Sigmoid colon (tissue), 7 donors: ENCODE results near the gene GUCY2C. TPM values are rescaled to one million over a fixed set of nuclear protein-coding genes. Genes with fewer than 3 reads are reported as not detected.
A peak's percentile ranks its signal among the peaks of the same experiment; 100 is the strongest.
"Not testable (repeated sequence)": the region's sequence is repeated elsewhere in the genome, so short reads cannot be mapped to it uniquely, and the experiment has no call there.

Experiments used
- DNase-seq: peaks from one replicate; pipeline ENCODE4 v3.0.0-alpha.2; 2019
- H3K27ac ChIP-seq, 4 donors: fragments of 200-600 bp; sonication (generic); one replicate each; pipeline ENCODE4 v1.5.1; 2016 to 2019; ENCODE audit warnings: mild to moderate bottlenecking in 1 of 4
- H3K27me3 ChIP-seq, 3 donors: fragments of 200-600 bp; sonication (generic); one replicate each; pipeline ENCODE4 v1.5.1; 2019; ENCODE audit warnings: mild to moderate bottlenecking in 1 of 3
- H3K36me3 ChIP-seq, 4 donors: fragments of 200-600 bp; sonication (generic); one replicate each; pipeline ENCODE4 v1.5.1; 2016 to 2019
- H3K4me1 ChIP-seq, 4 donors: fragments of 200-600 bp; sonication (generic); one replicate each; pipeline ENCODE4 v1.5.1; 2017 to 2019
- H3K4me3 ChIP-seq, 4 donors: fragments of 200-600 bp; sonication (generic); one replicate each; pipeline ENCODE4 v1.5.1; 2017 to 2019; ENCODE audit warnings: mild to moderate bottlenecking in 2 of 4, moderate library complexity in 1 of 4
- H3K9me3 ChIP-seq, 4 donors: fragments of 200-600 bp in 3 of 4; sonication (generic) in 3 of 4; one replicate each; pipeline versions ENCODE4 v1.5.1 to v1.6.1; 2013 to 2019
- CTCF ChIP-seq, 4 experiments: fragments of 450-650 bp in 3 of 4; fragments of 200-600 bp in 1 of 4; IDR thresholded peaks; one replicate each; pipeline ENCODE4 v1.5.1; 2016 to 2019; ENCODE audit warnings: antibody characterized with exemption in 4 of 4, mild to moderate bottlenecking in 3 of 4, moderate library complexity in 2 of 4
- EP300 ChIP-seq, 4 donors: sonication (generic); formaldehyde crosslinking; IDR thresholded peaks; one replicate each; pipeline ENCODE4 v1.6.1; 2017; ENCODE audit warnings: antibody characterized with exemption in 4 of 4
- POLR2A ChIP-seq, 2 donors: fragments of 450-650 bp; IDR thresholded peaks; one replicate each; pipeline ENCODE4 v1.6.1; 2016; ENCODE audit warnings: antibody characterized with exemption in 2 of 2, mild to moderate bottlenecking in 2 of 2, moderate library complexity in 2 of 2
- POLR2AphosphoS5 ChIP-seq, 4 donors: sonication (generic); formaldehyde crosslinking; IDR thresholded peaks; one replicate each; pipeline ENCODE4 v1.6.1; 2017; ENCODE audit warnings: antibody characterized with exemption in 4 of 4
- WGBS, 2 donors: extraction: QIAGEN DNeasy Blood & Tissue Kit; methylation state at CpG; one replicate each; pipeline ENCODE4 v1.1.7; 2013; 5-methylcytosine and 5-hydroxymethylcytosine counted together
- intact Hi-C: fragments of 100-400 bp; cut with DNase I; formaldehyde crosslinking; loops from one replicate; pipeline ENCODE4 v1.15.1; 2023
- polyA plus RNA-seq, 3 donors: library from polyadenylated mRNA; stranded (reverse); fragments of 200-250 nt; gene quantifications; one replicate each; pipeline ENCODE4 v1.2.3, GENCODE V29; 2013
- total RNA-seq, 4 donors: library from RNA; depleted of rRNA; stranded (reverse); fragments of >200 nt; gene quantifications; one replicate each; pipeline ENCODE4 v1.1.0, GENCODE V29; 2016
- donor health status: healthy with polysubstance abuse.
- donor health status: Bipolar disorder and iron deficiency.
- donor health status: healthy.

Gene GUCY2C
- total and polyA plus RNA-seq, 7 donors: 0.55 to 26.9 (median 8.7) TPM; not detected in 3

DNA sequence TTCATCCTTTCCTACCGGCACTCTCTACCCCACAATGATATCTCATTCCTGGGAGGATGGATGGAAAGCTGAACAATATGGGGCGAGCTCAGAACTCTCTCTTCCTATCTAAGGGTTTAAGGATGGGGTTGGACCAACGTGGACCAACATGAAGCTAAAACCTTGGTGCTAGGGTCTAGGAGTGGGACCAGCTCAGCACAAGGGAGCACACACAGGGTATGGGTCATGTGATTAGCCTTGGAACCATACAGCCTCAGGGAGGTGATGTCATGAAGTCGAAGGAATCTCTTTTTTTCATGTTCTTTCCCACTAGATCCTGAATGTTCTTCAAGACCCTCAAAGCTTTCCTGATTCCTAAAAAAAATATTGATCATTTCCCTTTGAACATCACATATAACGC lies 3.3 kb downstream of the GUCY2C start:
- WGBS, 2 donors: 87 to 92% methylated on average over 5 of the region's 5 CpGs
- TF ChIP-seq POLR2A (IDR thresholded peaks at IDR 0.05) (no peak), CTCF (IDR thresholded peaks at IDR 0.05) (no peak), POLR2AphosphoS5 (IDR thresholded peaks at IDR 0.05) (no peak), EP300 (IDR thresholded peaks at IDR 0.05) (no peak)
- Histone ChIP-seq H3K4me1 (no peaks in the 10 kb centered on the region), H3K9me3 (no peaks in the 10 kb centered on the region), H3K27me3 (no peaks in the 10 kb centered on the region), H3K36me3 (no peaks in the 10 kb centered on the region), H3K4me3 (no peak overlapping the region), H3K27ac (no peak overlapping the region)
- no peak for DNase-seq
- intact Hi-C loops: no loop called here

DNA sequence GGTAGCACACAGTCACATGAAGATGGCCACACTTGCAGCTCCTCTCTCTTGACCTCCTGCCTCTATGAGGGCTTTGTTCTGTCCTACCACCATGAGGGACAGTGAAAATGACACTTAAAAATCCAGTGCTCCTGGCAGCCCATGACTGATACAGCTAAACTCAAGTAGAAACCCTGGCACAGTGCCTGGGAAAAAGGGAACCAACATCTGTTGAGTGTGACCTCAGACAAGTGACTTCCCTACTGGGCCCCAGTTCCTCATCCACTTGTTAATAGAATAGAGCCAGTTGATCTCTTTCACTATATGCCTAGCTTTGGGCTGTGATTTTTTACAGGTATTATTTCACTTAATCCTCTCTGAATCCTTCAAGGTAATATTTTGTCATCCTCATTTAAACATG lies 4.8 kb downstream of the GUCY2C start:
- TF ChIP-seq POLR2A (IDR thresholded peaks at IDR 0.05) (no peak), POLR2AphosphoS5 (IDR thresholded peaks at IDR 0.05) (no peak), CTCF (IDR thresholded peaks at IDR 0.05) (no peak), EP300 (IDR thresholded peaks at IDR 0.05) (no peak)
- intact Hi-C loops: no loop called here
- H3K36me3 ChIP-seq: no peaks in the 10 kb centered on the region
- no peak overlapping the region for H3K4me3 ChIP-seq
- no peak overlapping the region for H3K27ac ChIP-seq
- DNase-seq: peak; percentile 71
- H3K4me1 ChIP-seq: no peaks in the 10 kb centered on the region
- no peaks in the 10 kb centered on the region for H3K9me3 ChIP-seq
- H3K27me3 ChIP-seq: no peaks in the 10 kb centered on the region

DNA sequence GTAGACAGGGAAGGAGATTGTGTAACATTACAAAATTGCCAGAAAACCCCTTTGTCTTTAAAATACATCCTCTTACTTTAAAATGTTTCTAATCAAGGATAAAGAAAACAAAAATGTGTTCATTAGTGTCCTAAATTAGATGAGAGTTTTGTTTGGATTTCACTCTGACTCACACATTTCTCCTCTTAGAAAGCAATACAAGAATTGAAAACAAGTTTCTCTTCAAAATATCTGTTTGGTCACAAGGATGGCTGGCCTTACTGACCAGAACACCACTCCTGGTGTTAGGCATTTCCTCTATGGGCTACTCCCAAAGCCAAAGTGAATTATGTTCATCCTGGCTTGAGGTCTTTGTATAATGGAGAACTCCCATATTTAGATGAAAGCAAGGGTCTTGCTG lies 6.4 kb downstream of the GUCY2C start:
- H3K4me1 ChIP-seq: no peaks in the 10 kb centered on the region
- no peaks in the 10 kb centered on the region for H3K9me3 ChIP-seq
- no peaks in the 10 kb centered on the region for H3K36me3 ChIP-seq
- no peak for DNase-seq
- intact Hi-C loops: no loop called here
- no peaks in the 10 kb centered on the region for H3K27me3 ChIP-seq
- no peak overlapping the region for H3K4me3 ChIP-seq
- no peak overlapping the region for H3K27ac ChIP-seq
- TF ChIP-seq POLR2AphosphoS5 (IDR thresholded peaks at IDR 0.05) (no peak), EP300 (IDR thresholded peaks at IDR 0.05) (no peak), CTCF (IDR thresholded peaks at IDR 0.05) (no peak), POLR2A (IDR thresholded peaks at IDR 0.05) (no peak)

GRCh38 chr12:14689144-14689543 lies 7.3 kb downstream of the GUCY2C start:
- DNase-seq: no peak
- Histone ChIP-seq H3K27ac (no peak overlapping the region), H3K4me1 (no peaks in the 10 kb centered on the region), H3K27me3 (no peaks in the 10 kb centered on the region), H3K4me3 (no peak overlapping the region), H3K9me3 (no peaks in the 10 kb centered on the region), H3K36me3 (no peaks in the 10 kb centered on the region)
- 55 to 92% methylated on average over 1 of the region's 1 CpG for WGBS, 2 donors
- intact Hi-C loops: no loop called here
- TF ChIP-seq CTCF (IDR thresholded peaks at IDR 0.05): no peak
- no peak for TF ChIP-seq POLR2AphosphoS5 (IDR thresholded peaks at IDR 0.05)
- TF ChIP-seq EP300 (IDR thresholded peaks at IDR 0.05): no peak
- TF ChIP-seq POLR2A (IDR thresholded peaks at IDR 0.05): no peak

GRCh38 chr12:14682231-14682630 lies 14.2 kb downstream of the GUCY2C start:
- H3K4me3 ChIP-seq, H3K27ac ChIP-seq, DNase-seq, H3K27me3 ChIP-seq, H3K36me3 ChIP-seq, intact Hi-C loops, H3K9me3 ChIP-seq, H3K4me1 ChIP-seq: not testable (repeated sequence)
- WGBS, 2 donors: 84 to 85% methylated on average over 4 of the region's 4 CpGs
